Cardiac septum (tissue), 1 donor: ENCODE results near the gene CUX1. TPM values are rescaled to one million over a fixed set of nuclear protein-coding genes. Genes with fewer than 3 reads are reported as not detected.
"Not testable (repeated sequence)": the region's sequence is repeated elsewhere in the genome, so short reads cannot be mapped to it uniquely, and the experiment has no call there.

Experiments
- DNase-seq: peaks from one replicate; pipeline ENCODE4 v3.0.0-alpha.2; 2020; ENCODE audit warnings: low spot score
- intact Hi-C: fragments of 100-400 bp; cut with DNase I; formaldehyde crosslinking; loops from one replicate; pipeline ENCODE4 v1.14.0; 2022
- total RNA-seq: library from RNA; stranded (reverse); fragmentation: NEBNext Ultra II Directional; extraction: Animal tissue kit (Norgen Biotek cat#: 25700); gene quantifications from one replicate; pipeline ENCODE4 v1.2.1, GENCODE V29; 2021
- donor health status: DM: no; HTN: no; CAD: no.

CUX1 gene
- total RNA-seq, 1 donor from 2014 or later: 171 TPM

- DNase-seq: no peak
- intact Hi-C loops: no loop called here
These were observed 62.1 kb downstream of the CUX1 start for GRCh38 chr7:101879565-101879964.

DNA sequence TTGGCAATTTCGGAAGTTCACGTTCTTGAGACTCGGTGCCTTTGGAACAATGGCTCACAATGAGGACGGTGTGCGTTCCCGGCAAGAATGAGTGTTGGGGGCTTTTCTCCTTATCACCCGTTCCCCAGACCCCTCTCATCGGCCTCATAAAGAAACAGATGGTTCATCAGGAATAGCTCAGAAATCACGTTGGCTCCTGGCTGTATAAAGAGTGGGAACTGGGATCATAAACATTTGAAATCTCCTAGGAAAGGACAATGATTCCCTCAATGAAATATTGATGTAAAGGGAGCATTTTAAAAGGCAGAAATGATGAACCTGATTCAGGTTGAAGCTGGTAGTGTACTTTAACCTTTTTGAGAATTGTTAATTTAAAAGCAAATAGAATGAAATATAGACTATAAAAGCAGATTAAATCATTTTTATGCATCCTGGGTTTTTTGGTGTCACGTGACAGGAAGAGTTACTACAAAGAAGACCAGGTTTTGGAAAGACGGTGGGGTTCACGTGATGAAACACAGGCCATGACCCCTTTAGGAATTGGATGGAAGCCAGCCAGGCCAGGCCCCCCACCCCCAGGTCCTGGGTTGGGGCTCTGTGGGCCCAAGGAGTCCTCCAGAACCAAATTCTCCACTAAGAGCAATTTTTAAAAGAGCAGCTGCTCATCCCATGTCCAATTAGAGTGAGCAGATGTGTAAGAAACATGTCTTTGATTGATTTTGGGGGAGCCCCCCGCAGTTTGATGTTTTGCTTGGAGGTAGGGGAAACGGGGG, 63.0 kb downstream of the CUX1 start:
- intact Hi-C loops: no loop called here
- DNase-seq: no peak

DNA sequence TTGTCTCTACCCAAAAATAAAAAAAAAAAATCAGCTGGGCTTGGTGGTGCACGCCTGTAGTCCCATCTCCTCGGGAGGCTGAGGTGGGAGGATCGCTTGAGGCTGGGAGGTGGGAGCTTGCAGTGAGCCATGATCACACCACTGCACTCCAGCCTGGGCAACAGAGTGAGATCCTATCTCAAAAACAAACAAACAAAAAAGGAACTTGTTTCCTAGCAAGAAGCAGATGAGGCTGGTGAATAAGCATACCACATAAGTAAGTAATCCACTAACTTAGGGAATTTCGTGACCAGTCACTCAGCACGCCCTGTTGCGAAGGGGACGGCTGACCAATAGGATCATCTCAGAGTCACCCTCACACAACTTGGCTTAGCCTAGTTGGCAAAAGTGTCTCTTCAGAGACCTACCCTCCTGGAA, 64.6 kb downstream of the CUX1 start:
- DNase-seq: no peak
- intact Hi-C loops: no loop called here

GRCh38 chr7:101882595-101883564, 65.5 kb downstream of the CUX1 start:
- peak; percentile 88 for DNase-seq
- intact Hi-C loops: no loop called here

- DNase-seq: no peak
- intact Hi-C loops: no loop called here
These were observed 67.5 kb downstream of the CUX1 start for GRCh38 chr7:101884671-101885596.

- intact Hi-C loops: no loop called here
- no peak for DNase-seq
These were observed 68.2 kb downstream of the CUX1 start for GRCh38 chr7:101885597-101885955.

DNA sequence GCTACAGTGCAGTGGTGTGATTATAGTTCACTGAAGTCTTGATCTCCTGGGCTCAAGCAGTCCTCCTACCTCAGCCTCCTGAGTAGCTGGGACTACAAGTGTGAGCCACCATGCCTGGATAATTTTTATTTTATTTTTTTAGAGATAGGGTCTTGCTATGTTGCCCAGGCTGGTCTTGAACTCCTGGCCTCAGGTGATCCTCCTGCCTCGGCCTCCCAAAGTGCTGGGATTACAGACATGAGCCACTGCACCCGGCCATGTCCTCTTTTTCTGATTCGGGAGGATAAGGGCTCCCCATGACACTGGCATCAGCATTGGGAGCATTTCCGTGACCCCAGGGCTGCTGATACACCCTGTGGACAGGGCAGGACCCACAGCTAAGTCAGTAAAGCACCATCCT, 69.9 kb downstream of the CUX1 start:
- intact Hi-C loops, DNase-seq: not testable (repeated sequence)

DNA sequence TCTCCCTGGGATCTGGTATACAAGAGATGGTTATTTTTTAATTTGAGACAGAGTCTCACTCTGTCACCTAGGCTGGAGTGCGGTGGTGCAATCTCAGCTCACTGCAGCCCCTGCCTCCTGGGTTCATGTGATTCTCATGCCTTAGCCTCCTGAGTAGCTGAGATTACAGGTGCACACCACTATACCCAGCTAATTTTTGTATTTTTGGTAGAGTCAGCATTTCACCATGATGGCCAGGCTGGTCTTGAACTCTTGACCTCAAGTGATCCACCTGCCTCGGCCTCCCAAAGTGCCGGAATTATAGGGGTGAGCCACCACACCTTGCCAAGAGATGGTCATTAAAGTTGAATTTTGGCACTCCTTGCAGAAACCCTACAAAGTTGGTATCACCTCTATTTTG, 71.1 kb downstream of the CUX1 start:
- DNase-seq, intact Hi-C loops: not testable (repeated sequence)

DNA sequence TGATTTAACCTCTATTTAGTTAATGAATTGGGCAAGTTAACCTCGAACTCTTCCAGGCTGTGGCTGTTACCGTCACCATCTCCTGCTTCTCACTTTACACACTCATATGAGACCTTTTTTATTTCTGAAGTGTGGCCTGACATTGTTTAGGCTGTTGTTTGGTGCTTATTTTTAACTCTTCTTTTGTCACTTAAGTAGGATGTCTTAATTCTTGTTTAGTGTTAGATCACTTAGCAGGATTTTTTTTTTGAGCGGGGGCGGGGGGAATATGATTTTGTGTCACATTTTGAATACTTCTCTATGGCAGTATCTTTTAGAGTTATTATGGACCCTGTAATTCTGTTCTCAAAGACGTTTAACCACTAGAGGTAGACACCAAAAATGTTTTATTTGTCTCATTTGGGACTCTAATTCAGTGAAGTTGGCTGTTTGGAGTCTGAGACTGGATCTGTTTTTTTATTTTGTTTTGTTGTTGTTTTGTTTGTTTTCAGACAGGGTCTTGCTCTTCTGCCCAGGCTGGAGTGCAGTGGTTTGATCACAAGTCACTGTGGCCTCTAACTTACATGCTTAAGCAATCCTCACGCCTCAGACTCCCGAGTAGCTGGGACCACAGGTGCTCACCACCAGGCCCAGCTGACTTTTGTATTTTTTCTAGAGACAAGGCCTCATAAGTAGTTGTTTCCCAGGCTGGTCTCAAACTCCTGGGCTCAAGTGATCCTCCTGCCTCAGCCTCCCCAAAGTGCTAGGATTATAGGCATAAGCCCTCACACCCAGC, 73.5 kb downstream of the CUX1 start:
- DNase-seq: no peak
- intact Hi-C loops: no loop called here

DNA sequence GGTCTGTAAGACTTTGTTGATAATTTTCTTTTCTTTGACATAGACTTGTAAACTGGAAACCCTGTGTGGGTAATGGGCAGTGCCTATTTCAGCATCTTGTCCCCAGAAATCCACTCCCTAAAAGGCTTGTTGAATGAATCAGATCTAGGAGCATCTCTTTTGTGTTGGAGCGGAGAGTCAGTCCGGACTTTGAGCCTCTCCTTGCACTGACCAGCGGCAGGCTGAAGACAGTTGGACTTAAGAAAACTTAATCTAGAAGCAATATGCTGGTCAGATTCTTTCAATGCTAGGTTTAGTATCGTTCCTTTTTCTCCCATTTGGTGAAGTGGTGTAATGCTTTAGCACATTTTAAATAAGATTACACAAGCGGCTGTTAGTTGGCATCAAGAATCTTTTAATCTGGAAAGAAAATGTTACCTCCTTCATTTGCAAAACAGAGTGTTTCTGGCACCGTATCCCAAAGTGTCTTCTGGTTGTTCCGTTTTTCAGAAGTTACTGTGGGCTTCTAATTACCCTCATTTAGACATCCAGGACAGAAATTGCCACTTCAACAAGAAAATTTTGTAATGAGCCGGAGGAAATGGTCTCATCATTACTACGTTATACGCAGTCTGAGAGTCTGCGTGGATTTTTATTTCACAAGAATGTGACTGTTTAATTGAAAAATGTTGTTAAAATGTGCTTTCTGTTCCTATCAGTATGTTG, 74.7 kb downstream of the CUX1 start:
- intact Hi-C loops: no loop called here
- DNase-seq: no peak

- intact Hi-C loops: no loop called here
These were observed 76.1 kb downstream of the CUX1 start for GRCh38 chr7:101893341-101894082.

DNA sequence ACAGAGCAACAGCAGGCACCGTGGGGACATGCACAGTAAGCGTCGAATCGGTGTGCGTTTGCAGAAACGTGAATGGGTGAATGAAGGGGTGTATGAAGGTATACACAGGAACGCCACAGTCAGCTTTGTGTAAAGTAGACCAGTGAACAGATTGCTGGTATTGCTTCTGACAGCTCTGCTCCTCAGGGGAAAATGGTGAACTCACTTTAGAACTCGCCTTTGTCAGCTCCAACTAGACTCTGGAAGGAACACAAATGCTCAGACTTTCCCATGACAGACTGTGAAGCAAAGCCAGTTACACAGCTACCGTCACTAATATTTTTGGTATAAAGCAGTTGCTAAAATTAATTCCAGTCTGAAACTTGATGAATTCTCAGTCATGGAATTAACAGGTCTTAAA, 78.9 kb downstream of the CUX1 start:
- intact Hi-C loops: no loop called here
- no peak for DNase-seq

More at GRCh38 chr7:101893341-101894082, 76.1 kb downstream of the CUX1 start:
- DNase-seq: no peak

GRCh38 chr7:101896941-101897340, 79.5 kb downstream of the CUX1 start:
- DNase-seq: no peak
- intact Hi-C loops: no loop called here

DNA sequence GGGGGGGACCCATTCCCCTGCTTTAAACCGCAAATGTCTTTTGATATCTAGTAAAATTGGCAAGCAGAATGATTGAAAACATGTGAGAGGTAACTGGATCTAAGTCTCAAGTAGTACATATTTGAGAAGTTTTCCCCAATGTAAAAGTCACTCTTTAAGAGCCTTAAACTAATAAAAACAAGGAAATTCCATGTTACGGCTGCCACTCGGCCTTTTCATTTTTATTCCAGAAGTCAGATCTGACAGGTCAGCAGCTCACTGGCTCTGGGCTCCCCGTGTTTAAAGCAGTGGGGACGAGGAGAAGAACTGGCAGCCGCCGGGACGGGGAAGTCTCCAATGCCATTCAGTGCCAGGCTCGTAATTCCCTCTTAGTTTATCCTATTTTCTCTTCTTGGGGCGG, 80.7 kb downstream of the CUX1 start:
- intact Hi-C loops: no loop called here
- no peak for DNase-seq

- no peak for DNase-seq
- intact Hi-C loops: no loop called here
These were observed 82.2 kb downstream of the CUX1 start for GRCh38 chr7:101899616-101900015.

DNA sequence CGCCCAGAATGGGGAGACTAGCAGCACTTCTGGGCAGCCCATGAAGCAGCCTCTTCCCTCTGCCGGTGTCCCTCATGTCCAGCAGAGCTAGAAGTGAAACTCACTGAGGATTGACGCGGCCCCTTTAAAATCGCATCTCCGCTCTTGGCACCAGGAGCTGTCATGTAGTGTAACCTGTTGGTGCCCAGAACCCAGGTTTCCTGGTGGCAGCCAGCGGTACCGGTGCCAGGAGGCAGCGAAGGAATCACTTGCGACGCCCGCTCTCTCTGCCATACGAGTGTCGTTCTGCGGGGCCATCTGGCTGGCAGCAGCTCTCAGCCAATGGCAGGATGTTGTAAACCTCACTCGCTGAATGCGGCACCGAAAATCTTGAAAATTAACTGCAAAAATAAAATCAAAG, 82.7 kb downstream of the CUX1 start:
- DNase-seq: peak; percentile 85
- intact Hi-C loops: no loop called here

DNA sequence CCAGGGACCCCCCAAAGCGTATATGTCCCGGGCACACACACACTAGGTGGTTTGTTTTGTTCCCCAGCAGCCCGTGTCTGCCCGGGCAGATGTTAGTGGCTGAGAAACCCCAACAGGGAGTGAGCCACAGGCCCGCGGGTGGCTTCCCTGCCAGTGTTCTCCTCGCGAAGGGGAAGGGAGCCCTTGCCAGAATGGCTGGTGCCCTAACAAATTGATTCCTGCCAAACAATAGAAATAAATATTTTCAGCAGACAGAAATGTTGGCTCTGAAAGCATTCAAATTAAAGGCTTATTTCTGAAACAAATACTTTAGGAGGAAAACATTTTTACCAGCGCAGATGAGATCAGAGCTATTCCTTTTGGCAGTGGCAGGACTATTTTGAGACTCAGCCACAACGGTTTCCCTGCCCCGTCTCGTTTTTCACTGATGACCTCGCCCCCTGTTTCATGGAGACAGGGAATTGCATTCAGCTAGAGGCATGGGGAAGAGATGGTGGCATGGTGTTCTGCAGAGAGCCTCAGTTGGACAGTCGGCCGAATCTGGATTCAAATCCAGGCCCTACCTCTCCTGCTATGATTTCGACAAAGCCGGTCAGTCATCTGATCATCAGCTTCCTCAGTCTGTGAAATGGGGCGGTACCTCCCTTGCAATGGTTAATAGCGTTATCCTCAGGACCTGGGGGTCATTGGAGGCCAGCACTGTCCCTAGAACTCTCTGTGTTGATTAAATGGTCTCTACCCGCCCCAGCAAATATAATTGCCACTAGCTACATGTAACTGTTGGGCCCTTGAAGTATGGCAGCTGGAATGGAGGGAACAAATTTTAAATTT, 84.5 kb downstream of the CUX1 start:
- no peak for DNase-seq

More for the DNA sequence above, 84.5 kb downstream of the CUX1 start:
- intact Hi-C loops: no loop called here
